GM21529 (cell line): ENCODE results near the gene TOX3.

ENCODE experiments used
- ATAC-seq: cut with Tn5 transposase; IDR thresholded peaks from one replicate; pipeline ENCODE4 v1.9.1; 2021; ENCODE audit not compliant: unreplicated experiment

TOX3 gene

DNA sequence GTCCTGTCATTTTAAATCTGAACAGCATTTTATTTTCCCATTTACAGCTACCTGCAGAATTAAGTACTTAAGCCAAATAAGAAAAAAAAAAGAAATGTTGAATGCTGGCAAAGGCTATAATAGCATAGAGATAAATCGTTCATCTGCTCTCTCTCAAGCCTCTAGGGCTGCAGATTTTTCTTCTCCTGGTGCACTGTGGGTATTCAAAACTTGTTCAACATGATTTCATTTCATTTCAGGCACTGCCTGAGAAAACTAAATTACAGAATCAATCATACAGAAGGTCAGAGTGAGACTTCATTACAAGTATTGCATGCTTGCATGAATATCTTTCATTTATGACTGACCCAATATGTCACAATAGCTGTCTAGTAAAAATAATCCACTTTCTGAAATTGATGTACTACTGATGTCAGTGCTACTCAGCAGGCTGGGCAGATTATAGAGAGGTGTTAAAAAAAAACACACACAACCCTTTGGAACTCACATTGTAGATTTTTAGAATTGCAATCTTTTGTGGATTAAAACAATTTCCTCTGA is 86.2 kb downstream of the TOX3 start:
- ATAC-seq: no peak

DNA sequence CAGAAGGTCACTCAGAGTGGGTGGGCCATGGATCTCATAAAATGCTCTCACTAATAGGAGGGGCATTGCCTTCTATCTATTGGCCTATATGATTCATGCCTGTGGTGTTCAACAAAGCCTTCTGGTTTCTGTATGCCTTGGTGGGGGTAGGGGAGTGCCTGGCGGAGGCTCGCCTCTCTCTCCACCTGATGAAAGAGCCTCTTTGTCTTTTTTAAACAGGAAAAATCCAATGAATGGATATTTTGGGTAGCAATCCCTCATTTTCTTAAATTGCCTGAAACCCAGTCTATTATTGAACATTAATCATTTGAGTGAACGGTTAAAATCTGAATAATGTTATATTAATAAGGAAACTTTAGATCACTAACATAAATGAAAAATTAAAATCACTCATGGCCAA is 90.6 kb downstream of the TOX3 start:
- ATAC-seq: no peak

DNA sequence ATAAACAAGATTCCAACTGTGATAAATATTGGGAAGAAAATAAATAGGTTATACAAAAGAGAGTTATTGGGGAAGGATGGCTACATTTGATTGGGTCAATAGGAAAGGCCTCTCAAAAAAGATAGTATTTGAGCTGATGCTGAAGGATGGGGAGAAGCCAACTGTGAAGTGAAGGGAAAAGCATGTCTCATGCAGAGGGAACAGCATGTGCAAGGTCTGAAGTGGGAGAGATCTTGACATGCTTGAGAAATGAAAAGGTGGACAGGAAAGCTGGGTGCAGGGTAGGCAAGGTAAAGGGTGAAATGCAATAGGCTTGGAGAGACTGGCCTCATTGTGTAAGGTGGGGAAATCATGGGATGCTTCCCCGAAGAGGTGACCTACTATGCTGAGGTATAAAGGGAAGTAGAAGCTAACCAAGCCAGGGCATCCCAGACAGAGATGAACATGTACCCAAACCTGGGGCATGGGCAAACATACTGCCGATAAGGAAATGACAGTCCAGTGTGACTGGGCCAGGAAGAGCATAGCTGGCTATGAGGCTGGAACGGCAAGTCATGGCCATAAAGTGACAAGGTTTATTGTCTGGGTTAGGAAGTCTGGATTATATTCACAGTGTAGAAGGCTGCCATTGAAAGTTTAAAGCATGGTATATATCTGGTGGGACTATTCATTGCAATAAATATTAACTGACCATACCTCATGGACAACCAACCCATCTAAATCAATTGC is 91.2 kb downstream of the TOX3 start:
- no peak for ATAC-seq

DNA sequence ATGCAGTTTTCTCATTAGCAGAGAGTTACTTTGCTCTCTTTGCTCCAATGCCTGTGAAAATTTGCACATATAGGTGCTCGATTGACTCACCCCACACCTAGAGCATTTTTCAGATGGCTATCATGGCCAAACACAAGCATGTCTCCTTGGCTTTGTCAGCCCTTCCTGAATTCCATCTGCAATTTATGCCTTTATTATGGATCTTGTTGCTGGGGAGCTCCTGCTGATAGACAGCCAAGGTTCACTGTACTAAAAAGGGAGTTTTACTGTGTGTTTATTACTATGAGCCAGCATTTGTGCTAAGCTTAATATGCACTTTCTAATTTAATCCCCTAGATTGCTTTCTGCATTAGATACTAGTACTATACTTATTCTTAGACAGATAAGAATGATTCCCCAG is 93.3 kb downstream of the TOX3 start:
- no peak for ATAC-seq

DNA sequence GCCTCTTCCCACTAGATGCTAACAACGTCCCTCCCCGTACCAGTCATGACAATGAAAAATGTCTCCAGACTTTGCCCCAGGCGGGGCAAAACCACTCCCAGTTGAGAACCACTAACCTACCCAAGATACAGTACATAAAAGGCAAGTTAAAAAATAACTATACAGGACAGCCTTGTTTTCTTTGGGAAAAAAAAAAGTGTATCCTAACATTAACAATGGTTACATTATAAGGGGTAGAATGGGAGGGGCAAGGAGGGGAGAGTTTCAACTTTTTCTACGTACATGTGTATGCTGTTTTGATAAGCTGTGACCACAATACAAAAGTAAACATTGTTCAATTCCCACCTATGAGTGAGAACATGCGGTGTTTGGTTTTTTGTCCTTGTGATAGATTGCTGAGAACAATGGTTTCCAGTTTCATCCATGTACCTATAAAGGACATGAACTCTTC is 94.9 kb downstream of the TOX3 start:
- no peak for ATAC-seq

DNA sequence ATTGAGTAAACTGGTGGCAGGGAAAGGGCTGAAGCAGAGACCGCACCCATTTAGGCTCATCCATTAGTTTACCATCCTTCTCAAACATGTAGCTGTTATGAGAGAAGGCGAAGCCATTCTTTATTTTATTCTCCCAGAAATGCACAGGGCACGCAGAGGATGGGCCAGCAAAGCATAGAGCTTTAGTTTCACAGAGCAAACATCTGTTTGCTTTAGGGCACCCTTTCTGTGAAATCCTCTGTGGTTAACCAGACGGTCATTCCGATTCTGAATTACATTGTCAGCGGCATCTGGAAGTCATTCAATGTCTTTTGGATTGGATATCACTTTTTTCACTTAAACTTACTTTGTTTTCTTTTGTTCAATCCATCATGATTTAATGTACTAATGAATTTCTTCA is 96.0 kb downstream of the TOX3 start:
- ATAC-seq: no peak

DNA sequence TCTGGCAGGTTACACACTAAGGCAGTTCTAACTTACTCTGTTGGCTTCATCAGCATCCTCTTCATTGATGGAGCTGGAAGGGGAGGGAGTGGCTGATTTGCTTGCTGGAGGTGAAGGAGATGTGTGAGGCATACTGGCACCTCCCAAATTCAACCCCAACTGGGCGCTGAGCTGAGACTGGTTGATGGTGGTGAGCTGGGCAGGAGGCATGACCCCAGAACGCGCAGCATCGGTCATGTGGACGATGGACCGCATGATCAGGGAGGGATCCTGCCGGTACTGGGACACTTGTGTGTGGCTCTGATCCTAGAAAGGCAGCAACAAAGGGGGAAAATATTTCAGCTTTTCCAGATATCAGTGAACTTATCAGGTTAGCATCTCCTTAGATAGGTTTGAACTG is 96.7 kb downstream of the TOX3 start:
- ATAC-seq: no peak

DNA sequence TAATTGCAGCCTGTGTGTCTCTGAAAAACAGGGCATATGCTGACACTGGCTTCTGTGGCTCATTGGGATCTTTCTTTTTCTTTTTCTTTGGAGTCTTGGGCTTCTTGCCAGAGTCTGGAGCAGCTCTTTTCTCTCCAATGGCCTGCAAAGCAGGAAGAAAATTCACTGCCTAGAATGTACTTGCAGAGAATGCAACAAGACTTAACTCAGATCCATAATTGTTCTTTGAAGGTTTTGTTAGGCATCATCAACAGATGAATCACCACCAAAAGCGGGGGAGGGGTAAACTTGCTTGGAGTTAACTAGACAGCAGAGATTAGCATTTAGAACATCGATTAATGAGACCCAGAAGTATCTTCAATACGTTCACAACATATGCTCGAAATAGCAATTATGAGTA is 100.9 kb downstream of the TOX3 start:
- no peak for ATAC-seq

DNA sequence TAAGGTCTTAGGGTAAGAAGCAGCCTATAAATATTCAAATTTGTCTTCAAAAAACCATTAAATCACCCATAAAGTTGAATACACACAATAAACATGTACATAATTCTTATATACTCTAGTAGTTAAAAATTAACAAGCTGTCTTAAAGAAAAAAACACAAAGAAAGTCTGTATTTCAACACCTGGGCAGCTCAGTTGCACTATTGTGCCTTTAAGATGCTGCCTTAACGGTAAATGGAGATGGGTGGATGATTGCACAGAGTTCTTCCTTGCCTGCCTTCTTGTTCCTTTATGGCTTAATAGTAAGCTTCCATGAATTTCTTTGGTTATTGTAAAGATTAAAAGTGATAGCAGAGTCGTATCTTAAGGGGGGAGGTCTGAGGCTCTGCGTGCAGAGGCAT is 105.1 kb downstream of the TOX3 start:
- no peak for ATAC-seq

DNA sequence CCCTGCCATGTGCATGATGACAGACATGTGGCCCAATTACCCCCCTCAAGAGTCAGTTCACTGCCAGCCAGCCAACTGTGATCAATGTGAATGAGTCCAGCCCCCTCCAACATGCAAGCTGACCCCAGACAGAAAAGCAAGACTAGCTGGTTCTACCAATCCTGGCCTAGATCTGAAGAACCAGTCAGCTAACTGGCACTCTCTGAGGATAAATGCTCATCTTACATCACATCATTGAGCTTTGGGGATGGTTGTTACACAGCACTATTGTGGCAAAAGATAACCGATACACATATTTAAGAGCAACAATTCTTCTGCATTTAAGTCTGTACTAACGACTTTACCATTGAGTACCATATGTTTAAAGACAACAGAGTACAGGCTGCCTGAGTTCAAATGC is 106.7 kb downstream of the TOX3 start:
- ATAC-seq: no peak

DNA sequence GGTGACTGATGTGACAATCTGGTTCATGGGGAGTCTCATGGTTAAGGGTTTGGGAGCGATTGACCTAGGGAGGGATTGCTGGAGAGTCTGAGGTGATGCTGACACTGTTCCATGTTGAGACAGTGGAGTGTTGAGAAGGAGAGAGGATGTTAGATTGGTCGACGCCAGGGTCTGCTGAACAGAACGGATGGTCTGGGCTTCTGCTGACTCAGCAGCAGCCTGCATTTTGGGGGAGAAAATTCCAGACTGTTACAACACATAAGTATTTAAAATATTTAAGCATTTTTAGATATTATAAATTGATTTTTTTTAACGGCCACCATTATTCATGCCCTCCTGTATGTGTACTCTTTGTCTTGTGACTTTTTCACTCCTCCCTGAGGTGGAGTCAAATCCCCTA is 107.2 kb downstream of the TOX3 start:
- ATAC-seq: no peak

DNA sequence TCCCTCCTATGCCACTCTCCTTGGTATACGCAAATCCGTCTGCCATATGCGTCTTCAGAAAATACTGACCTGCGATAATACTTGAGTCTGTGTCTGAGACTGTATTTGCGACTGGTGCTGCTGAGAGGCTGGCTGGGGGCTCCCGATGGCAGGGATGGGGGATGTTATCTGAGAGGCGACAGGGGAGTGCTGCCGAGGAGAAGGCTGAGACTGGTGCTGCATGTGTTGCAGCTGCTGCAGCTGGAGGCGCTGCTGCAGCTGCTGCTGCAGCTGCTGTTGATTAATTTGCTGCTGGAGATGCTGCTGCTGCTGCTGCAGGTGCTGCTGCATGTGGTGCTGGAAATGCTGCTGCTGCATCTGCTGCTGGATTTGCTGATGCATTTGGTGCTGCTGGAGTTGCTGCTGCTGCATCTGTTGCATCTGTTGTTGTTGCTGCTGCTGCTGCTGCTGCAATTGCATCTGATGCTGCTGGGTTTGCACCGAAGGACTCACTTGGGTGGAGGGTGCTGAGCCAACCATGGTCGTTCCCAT is 107.7 kb downstream of the TOX3 start:
- no peak for ATAC-seq

DNA sequence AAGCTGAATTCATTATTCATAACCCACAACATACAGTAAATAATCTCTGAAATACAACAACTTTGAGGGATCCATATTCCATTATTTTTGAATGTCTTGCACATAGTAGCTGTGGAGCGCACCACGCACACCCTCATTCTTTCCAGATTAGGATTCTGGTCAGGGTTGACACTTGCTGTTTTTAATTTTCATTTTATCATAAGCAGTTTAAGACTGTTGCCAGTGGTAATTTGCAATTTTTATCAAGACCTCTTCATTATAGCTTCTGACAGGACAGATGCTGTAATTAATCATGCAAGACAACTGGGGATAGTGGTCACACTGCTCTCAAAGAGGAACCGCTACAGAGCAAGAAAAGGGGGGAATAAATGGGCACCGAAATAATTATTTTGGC is 109.7 kb downstream of the TOX3 start:
- ATAC-seq: no peak

DNA sequence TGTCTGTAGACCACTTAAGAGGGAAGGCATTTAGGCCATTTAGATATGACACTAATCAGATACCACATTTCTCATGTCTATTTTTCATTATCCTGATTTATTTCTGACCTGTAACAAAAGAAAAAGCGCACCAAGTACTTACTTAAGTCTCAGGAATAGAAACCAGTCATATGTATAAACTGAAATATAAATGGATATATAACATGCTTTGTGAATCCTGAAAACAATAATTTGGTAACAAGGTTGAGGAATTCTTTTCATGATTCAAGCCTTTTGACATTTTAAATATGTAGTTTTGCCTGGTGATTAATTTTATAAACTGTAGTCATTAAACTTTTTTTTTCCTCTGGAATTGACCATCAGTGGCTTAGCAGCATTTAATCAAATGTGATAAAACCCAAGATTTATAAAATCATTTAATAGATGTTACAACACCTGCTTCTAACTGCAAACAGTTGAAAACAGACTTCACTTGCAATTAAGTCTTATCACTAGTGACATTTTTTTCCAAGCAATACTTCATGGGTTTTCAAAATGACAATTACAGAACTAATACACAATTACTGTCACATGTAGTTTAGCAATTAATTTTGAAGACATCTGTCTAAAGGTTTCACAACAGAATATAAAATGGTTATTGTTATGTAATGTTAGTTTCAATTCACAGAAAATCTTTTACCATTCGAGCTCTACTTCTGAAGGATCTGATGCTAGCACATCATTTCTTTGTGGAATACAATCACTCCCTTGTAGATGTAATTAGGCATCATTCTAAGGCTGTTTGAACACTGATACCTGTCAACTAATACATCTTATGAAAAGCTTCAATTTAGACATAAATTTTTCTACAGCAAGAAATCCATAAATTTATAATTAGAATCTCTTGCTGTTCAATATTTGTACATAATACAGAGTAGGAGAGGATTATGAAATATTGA is 110.3 kb downstream of the TOX3 start:
- ATAC-seq: no peak

DNA sequence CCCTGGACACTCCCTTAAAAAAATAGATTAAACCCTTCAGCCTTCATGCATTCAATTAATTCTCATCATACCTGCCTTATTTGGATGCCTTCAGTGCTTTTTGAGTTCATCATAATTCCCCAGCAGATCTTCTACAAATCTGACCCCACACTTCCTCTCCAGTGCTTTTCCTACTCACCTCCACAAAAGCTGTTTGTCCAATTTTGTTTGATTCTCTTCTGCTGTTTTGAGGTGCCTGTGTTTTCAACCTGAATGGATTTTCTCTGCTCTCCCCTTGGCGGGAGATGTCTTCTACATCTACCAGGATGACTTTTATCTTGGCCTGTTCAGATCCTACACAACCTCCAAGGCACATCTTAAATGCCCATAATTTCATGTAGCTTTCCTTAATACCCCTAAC is 112.7 kb downstream of the TOX3 start:
- no peak for ATAC-seq

DNA sequence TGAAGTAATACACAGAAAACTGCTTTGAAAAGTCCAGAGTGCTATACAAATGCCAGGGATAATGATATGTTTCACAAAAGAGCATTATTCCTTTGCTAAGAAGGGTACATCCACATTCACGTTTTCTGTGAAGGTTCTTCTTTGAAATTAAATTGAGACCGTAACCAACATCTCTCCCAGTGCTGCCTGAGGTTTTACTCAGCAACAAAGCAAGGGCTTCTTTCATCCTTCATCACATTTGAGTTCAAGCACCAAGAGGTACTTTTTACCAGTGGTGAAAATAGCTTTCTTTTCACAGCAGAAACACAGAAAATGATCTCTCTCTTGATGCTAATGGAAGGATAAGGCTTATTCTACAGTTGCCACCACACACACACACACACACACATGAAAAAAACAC is 113.3 kb downstream of the TOX3 start:
- no peak for ATAC-seq

DNA sequence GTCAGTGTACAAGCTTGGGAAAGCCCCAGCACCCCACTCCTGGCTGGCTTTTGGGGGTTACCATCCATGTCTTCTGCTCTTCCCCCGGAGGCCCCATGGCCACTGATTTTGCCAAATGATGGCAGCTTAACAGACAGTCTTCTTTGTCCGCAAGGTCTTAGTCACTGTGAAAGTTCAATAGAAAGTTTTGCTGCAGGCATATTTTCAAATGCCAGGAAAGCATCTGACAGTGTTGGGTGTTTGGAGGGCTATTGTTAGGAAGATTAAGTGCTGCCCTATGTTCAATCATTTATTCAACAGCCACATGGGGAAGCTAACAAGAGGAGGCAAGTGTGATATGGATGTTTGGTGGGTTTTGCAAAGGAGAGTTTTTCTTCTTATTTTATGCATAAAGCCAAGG is 122.4 kb downstream of the TOX3 start:
- ATAC-seq: no peak

DNA sequence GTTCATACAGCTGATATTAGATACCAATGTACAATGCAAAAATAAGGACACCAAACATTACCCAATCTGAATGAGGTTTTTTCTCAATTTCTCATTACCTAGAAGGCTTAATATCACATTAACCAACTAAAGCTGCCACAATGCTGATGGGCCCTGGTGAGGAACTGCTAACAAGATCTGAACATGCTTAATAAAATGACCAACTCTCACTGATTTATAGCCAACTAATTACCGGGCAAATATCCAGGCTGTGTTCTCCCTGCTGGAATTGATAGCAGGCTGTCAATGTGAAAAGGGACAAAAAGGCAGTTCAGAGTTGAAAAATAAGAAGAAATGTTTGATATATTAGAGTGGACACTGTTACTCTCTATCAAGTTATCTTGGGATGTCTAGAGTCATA is 124.6 kb downstream of the TOX3 start:
- no peak for ATAC-seq

DNA sequence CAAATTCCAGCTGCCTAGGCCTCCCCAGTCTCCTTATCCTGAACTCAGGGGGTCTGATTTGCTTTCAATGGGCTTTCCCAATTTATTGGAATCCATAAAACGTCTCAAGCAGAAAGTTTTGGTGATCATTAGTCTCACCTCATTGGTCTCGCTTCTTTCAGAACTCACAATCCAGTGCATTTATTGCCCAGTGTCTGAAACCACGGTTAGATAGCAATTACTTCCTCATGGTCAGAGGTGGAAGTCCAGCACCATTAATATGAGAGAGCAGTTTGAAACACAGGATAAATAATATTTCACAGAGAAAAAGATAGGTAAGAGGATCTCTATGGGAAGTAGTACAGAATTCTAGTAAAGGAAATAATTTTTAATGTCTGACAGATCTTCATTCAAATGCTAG is 128.7 kb downstream of the TOX3 start:
- no peak for ATAC-seq

DNA sequence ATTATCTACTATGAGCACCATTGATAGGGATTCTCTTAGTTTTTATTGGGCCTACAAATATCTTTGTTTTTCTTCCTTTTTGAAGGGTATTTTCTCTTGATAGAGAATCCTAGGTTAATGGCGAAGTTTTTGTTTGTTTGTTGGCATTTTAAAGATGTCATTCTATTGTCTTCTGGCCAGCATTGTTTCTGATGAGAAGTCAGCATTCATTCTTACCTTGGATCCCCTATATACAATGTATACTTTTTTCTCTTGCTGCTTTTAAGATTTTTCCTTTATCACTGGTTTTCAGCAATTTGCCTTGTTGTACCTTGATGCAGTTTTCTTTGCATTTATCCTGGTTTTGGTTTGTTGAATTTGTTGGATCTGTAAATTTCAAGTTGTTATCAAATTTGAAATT is 130.1 kb downstream of the TOX3 start:
- no peak for ATAC-seq

DNA sequence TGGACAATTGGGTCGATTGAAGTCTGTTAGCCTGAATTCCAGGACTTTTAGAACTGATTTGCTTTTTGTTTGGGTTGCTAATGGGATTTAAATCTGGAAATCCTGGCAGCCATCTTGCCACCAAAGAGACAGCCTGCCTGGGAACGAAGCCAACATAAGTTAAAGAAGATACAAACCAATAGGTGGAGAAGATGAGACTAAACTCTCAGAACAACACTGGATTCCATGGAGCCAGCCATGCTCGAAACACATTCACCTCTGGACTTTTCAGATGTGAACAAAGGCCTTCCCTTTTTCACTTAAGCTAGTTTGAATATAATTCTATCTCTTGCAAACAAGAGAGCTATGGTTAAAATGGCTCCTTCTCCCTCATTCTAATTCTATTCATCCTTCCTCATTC is 135.9 kb downstream of the TOX3 start:
- ATAC-seq: no peak
